Measurements from ENCODE around the gene SPINK13. TPM values are rescaled to one million over a fixed set of nuclear protein-coding genes. Genes with fewer than 3 reads are reported as not detected.
"Not testable (repeated sequence)": the region's sequence is repeated elsewhere in the genome, so short reads cannot be mapped to it uniquely, and the experiment has no call there.

SPINK13 gene
- total RNA-seq, 1 donor from 2014 or later, result not detected

DNA sequence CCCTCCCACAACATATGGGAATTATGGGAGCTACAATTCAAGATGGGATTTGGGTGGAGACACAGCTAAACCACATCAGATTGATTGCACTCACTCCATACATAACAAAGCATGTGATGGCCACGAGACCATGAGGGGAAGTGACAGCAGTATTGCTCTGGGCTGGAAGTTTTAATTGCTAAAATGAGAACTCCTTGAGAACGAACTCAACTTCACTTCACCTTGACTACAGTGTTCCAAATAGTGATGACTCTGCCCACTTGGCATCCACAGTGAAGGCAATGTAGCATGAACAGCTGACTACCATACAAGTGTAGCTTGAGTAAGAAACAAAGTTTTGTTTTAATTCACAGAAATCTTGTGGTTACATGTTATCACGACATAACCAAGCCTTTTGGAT lies 42.9 kb downstream of the SPINK13 start:
- Mint-ChIP-seq H3K4me1 (ENCODE audit: unreplicated experiment) (no peaks in the 10 kb centered on the region), H3K4me3 (ENCODE audit: unreplicated experiment) (no peak overlapping the region), H3K27ac (ENCODE audit: unreplicated experiment) (no peak overlapping the region), H3K27me3 (ENCODE audit: unreplicated experiment) (peaks cover 17% of the 10 kb centered on the region), H3K9me3 (ENCODE audit: unreplicated experiment) (peaks cover 10% of the 10 kb centered on the region), H3K36me3 (ENCODE audit: unreplicated experiment) (no peaks in the 10 kb centered on the region)
- TF ChIP-seq, protein P1, sequence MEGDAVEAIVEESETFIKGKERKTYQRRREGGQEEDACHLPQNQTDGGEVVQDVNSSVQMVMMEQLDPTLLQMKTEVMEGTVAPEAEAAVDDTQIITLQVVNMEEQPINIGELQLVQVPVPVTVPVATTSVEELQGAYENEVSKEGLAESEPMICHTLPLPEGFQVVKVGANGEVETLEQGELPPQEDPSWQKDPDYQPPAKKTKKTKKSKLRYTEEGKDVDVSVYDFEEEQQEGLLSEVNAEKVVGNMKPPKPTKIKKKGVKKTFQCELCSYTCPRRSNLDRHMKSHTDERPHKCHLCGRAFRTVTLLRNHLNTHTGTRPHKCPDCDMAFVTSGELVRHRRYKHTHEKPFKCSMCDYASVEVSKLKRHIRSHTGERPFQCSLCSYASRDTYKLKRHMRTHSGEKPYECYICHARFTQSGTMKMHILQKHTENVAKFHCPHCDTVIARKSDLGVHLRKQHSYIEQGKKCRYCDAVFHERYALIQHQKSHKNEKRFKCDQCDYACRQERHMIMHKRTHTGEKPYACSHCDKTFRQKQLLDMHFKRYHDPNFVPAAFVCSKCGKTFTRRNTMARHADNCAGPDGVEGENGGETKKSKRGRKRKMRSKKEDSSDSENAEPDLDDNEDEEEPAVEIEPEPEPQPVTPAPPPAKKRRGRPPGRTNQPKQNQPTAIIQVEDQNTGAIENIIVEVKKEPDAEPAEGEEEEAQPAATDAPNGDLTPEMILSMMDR (IDR thresholded peaks at IDR 0.05), result no peak
- no peak for DNase-seq (ENCODE audit: extremely low spot score, unreplicated experiment)

DNA sequence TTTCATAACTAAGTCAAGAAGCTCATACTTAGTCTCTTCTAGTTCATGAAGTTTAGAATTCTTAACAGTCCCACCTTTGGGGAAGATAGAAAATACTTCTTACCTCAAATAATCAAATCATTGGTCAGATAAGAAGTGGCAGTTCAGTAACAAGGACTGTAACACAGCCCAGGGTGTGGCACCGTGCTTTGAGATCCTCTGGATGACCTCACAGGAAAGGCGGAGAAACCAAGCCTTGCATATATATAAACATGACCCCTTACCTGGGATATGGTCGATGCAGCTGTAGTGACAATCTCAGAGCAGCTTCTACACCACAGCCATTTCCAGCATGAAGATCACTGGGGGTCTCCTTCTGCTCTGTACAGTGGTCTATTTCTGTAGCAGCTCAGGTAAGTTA lies 43.6 kb downstream of the SPINK13 start, which contains the start of gene SPINK7:
TSS of gene SPINK7 (plus strand) at position 271 of the 400 bp plus-strand sequence. CDS start at position 332, 61 bp downstream.
- Mint-ChIP-seq H3K4me3 (ENCODE audit: unreplicated experiment) (no peak within 1 kb of the TSS), H3K27ac (ENCODE audit: unreplicated experiment) (no peak within 1 kb of the TSS), H3K4me1 (ENCODE audit: unreplicated experiment) (no peaks in the 10 kb centered on the region), H3K9me3 (ENCODE audit: unreplicated experiment) (peaks cover 10% of the 10 kb centered on the region), H3K36me3 (ENCODE audit: unreplicated experiment) (no peaks in the 10 kb centered on the region), H3K27me3 (ENCODE audit: unreplicated experiment) (peaks cover 17% of the 10 kb centered on the region)
- no peak for DNase-seq (ENCODE audit: extremely low spot score, unreplicated experiment)
- TF ChIP-seq, protein P1 (IDR thresholded peaks at IDR 0.05), result no peak

DNA sequence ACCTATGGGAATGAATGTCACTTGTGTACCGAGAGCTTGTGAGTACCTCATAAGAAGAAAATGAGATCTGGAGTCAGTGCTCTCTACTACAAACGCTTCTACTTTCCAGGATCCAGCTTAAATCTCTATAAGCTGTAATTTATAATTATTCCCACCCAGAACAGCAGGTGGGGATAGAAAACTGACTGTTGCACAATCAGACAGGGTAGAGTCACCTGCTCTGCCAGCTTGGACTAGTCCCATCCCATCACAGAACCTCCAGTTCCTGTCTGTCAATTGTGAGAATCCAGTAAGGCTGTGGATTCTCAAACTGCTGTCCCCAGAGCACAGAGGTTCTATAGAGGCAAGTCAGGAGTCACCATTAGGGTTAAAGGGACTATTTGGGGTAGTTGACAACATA lies 45.6 kb downstream of the SPINK13 start:
- Mint-ChIP-seq H3K4me3 (ENCODE audit: unreplicated experiment) (no peak overlapping the region), H3K36me3 (ENCODE audit: unreplicated experiment) (no peaks in the 10 kb centered on the region), H3K4me1 (ENCODE audit: unreplicated experiment) (no peaks in the 10 kb centered on the region), H3K9me3 (ENCODE audit: unreplicated experiment) (peaks cover 4% of the 10 kb centered on the region), H3K27me3 (ENCODE audit: unreplicated experiment) (peaks cover 10% of the 10 kb centered on the region), H3K27ac (ENCODE audit: unreplicated experiment) (no peak overlapping the region)
- no peak for DNase-seq (ENCODE audit: extremely low spot score, unreplicated experiment)
- TF ChIP-seq, protein P1 (IDR thresholded peaks at IDR 0.05), result no peak

DNA sequence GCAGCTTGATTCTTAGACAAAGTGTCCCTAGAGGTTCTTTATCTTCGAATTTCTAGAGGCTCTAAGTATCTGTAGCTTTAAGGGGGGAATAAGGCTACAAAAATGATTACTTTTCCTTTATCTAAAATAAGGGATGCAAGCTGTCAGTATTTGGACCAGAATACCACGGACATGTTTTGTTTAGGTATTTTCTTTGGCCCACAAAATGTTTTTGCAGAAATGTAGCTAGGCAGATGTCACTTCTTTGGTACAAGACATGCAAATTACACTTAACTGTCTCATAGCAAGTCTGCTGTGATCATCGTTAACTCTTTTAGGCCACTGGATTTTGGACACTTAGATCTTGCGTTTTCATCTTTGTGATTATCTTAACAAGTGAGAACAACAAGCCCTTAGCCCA lies 46.1 kb downstream of the SPINK13 start:
- no peak overlapping the region for H3K4me3 Mint-ChIP-seq (ENCODE audit: unreplicated experiment)
- no peak overlapping the region for H3K27ac Mint-ChIP-seq (ENCODE audit: unreplicated experiment)
- H3K36me3 Mint-ChIP-seq (ENCODE audit: unreplicated experiment), result no peaks in the 10 kb centered on the region
- TF ChIP-seq, protein P1 (IDR thresholded peaks at IDR 0.05), result no peak
- no peaks in the 10 kb centered on the region for H3K9me3 Mint-ChIP-seq (ENCODE audit: unreplicated experiment)
- peaks cover 1% of the 10 kb centered on the region for H3K4me1 Mint-ChIP-seq (ENCODE audit: unreplicated experiment)
- peaks cover 13% of the 10 kb centered on the region for H3K27me3 Mint-ChIP-seq (ENCODE audit: unreplicated experiment)
- DNase-seq (ENCODE audit: extremely low spot score, unreplicated experiment), result no peak

DNA sequence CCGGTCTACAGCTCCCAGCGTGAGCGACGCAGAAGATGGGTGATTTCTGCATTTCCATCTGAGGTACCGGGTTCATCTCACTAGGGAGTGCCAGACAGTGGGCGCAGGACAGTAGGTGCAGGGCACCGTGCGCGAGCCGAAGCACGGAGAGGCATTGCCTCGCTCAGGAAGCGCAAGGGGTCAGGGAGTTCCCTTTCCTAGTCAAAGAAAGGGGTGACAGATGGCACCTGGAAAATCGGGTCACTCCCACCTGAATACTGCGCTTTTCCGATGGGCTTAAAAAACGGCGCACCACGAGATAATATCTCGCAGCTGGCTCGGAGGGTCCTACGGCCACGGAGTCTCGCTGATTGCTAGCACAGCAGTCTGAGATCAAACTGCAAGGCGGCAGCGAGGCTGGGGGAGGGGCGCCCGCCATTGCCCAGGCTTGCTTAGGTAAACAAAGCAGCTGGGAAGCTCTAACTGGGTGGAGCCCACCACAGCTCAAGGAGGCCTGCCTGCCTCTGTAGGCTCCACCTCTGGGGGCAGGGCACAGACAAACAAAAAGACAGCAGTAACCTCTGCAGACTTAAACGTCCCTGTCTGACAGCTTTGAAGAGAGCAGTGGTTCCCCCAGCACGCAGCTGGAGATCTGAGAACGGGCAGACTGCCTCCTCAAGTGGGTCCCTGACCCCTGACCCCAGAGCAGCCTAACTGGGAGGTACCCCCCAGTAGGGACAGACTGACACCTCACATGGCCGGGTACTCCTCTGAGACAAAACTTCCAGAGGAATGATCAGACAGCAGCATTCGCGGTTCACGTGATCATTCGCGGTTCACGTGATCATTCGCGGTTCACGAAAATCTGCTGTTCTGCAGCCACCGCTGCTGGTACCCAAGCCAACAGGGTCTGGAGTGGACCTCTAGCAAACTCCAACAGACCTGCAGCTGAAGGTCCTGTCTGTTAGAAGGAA lies 51.7 kb downstream of the SPINK13 start:
- peaks cover 15% of the 10 kb centered on the region for H3K27me3 Mint-ChIP-seq (ENCODE audit: unreplicated experiment)
- not testable (repeated sequence) for H3K27ac Mint-ChIP-seq (ENCODE audit: unreplicated experiment); DNase-seq (ENCODE audit: extremely low spot score, unreplicated experiment); H3K36me3 Mint-ChIP-seq (ENCODE audit: unreplicated experiment); H3K4me1 Mint-ChIP-seq (ENCODE audit: unreplicated experiment); H3K9me3 Mint-ChIP-seq (ENCODE audit: unreplicated experiment)
- H3K4me3 Mint-ChIP-seq (ENCODE audit: unreplicated experiment), result peak overlapping the region; percentile 75
